ENCODE results near the gene MYMK.

GRCh38 chr9:133518706-133519449 lies 5.9 kb downstream of the MYMK start:
- TF ChIP-seq CTCF (IDR thresholded peaks at IDR 0.05) = no peak
- TF ChIP-seq POLR2A (IDR thresholded peaks at IDR 0.05) = no peak
